ENCODE data around the gene ARHGAP24. TPM values are rescaled to one million over a fixed set of nuclear protein-coding genes. Genes with fewer than 3 reads are reported as not detected.

Gene ARHGAP24
- total RNA-seq, 1 experiment from 2014 or later: 1.3 TPM

DNA sequence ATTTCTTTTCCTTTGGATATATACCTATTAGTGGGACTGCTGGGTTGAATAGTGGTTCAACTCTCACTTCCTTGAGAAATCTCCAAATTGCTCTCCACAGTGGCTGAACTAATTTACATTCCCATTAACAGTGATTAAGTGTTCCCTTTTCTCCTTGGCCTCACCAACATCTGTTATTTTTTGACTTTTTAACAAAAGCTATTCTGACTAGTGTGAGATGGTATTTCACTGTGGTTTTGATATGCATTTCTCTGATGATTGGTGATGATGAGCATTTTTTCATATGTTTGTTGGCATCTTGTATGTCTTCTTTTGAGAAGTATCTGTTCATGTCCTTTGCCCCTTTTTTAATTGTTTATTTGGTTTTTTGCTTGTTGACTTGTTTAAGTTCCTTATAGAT lies 471.9 kb downstream of the ARHGAP24 start:
- Histone ChIP-seq H3K9me2 (ENCODE audit: insufficient read depth) (no peaks in the 10 kb centered on the region), H3K27ac (ENCODE audit: low read depth, low read length) (no peak overlapping the region), H4K20me1 (ENCODE audit: insufficient read depth) (no peaks in the 10 kb centered on the region), H3K9ac (ENCODE audit: low read length) (no peak overlapping the region), H3K4me3 (replicated peaks in 1 of 2; ENCODE audit: low read depth in 1 of 2, low read length in 2 of 2) (no peak overlapping the region), H3K9me3 (ENCODE audit: control insufficient read depth in 1 of 2, insufficient read depth in 1 of 2, low read depth in 1 of 2, low read length in 2 of 2) (no peaks in the 10 kb centered on the region), H3K4me1 (ENCODE audit: control insufficient read depth in 1 of 2, insufficient read depth in 2 of 2, low read length in 2 of 2) (no peaks in the 10 kb centered on the region), H3K79me2 (ENCODE audit: insufficient read depth, low read length) (no peaks in the 10 kb centered on the region), H3K4me2 (ENCODE audit: low read length) (no peak overlapping the region), H3K27me3 (ENCODE audit: insufficient read depth, low read length) (no peaks in the 10 kb centered on the region), H2AFZ (ENCODE audit: low read depth, low read length, poor library complexity, severe bottlenecking) (no peak overlapping the region), H3K36me3 (ENCODE audit: control insufficient read depth in 1 of 2, insufficient read depth in 2 of 2, low read length in 2 of 2) (no peaks in the 10 kb centered on the region)
- ChIA-PET CTCF (no interaction called here), RAD21 (ENCODE audit: low non-redundant PET in 1 of 2, low total read pairs in 2 of 2, uncharacterized antibody in 2 of 2, unreplicated experiment in 2 of 2) (no interaction called here), POLR2A (no interaction called here)
- DNase-seq (ENCODE audit: low read depth, low spot score) (no peak), ATAC-seq (no peak)
- intact Hi-C loops (cut with micrococcal nuclease): no loop called here
- TF ChIP-seq, protein P1, sequence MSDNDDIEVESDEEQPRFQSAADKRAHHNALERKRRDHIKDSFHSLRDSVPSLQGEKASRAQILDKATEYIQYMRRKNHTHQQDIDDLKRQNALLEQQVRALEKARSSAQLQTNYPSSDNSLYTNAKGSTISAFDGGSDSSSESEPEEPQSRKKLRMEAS (IDR thresholded peaks at IDR 0.05): no peak
- TF ChIP-seq, protein P2, sequence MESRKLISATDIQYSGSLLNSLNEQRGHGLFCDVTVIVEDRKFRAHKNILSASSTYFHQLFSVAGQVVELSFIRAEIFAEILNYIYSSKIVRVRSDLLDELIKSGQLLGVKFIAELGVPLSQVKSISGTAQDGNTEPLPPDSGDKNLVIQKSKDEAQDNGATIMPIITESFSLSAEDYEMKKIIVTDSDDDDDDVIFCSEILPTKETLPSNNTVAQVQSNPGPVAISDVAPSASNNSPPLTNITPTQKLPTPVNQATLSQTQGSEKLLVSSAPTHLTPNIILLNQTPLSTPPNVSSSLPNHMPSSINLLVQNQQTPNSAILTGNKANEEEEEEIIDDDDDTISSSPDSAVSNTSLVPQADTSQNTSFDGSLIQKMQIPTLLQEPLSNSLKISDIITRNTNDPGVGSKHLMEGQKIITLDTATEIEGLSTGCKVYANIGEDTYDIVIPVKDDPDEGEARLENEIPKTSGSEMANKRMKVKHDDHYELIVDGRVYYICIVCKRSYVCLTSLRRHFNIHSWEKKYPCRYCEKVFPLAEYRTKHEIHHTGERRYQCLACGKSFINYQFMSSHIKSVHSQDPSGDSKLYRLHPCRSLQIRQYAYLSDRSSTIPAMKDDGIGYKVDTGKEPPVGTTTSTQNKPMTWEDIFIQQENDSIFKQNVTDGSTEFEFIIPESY (IDR thresholded peaks at IDR 0.05; ENCODE audit: extremely low read depth, insufficient replicate concordance, low read length): no peak
- TF ChIP-seq ZFX (IDR thresholded peaks at IDR 0.05) (no peak), FOSL1 (IDR thresholded peaks at IDR 0.05; ENCODE audit: low read depth) (no peak), POLR2A (IDR thresholded peaks at IDR 0.05; ENCODE audit: borderline replicate concordance, extremely low read depth, insufficient read depth, insufficient read length) (no peak), TCF7L2 (IDR thresholded peaks at IDR 0.05; ENCODE audit: borderline replicate concordance, extremely low read depth, insufficient read depth, insufficient read length) (no peak), ELF1 (IDR thresholded peaks at IDR 0.05; ENCODE audit: borderline replicate concordance, low read depth) (no peak), EZH2 (IDR thresholded peaks at IDR 0.05) (no peak), SIN3A (IDR thresholded peaks at IDR 0.05; ENCODE audit: low read depth) (no peak), RAD21 (IDR thresholded peaks at IDR 0.05; ENCODE audit: low read depth) (no peak), EZH2phosphoT487 (IDR thresholded peaks at IDR 0.05; ENCODE audit: borderline replicate concordance) (no peak), POLR2AphosphoS5 (IDR thresholded peaks at IDR 0.05; ENCODE audit: low read depth, low read length) (no peak), SP1 (IDR thresholded peaks at IDR 0.05; ENCODE audit: low read depth) (no peak), ZNF274 (IDR thresholded peaks at IDR 0.05; ENCODE audit: low read depth, low read length) (no peak), JUND (IDR thresholded peaks at IDR 0.05) (no peak), CTCF (IDR thresholded peaks at IDR 0.05 in 2 of 3, conservative IDR thresholded peaks at IDR 0.05 in 1 of 3; ENCODE audit: borderline replicate concordance in 1 of 3, insufficient read depth in 1 of 3, low read depth in 2 of 3, low read length in 2 of 3) (no peak), YY1 (IDR thresholded peaks at IDR 0.05; ENCODE audit: extremely low read depth, insufficient replicate concordance, low read depth, low read length) (no peak)
- TF ChIP-seq, protein P3, sequence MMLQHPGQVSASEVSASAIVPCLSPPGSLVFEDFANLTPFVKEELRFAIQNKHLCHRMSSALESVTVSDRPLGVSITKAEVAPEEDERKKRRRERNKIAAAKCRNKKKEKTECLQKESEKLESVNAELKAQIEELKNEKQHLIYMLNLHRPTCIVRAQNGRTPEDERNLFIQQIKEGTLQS (IDR thresholded peaks at IDR 0.05): no peak
- no TSS peak for BruUV-seq (replicated peaks)
